GM18498 (cell line): ENCODE data around the gene SLC44A2.

Experiments used
- ATAC-seq: cut with Tn5 transposase; IDR thresholded peaks from one replicate; pipeline ENCODE4 v1.9.1; 2021; ENCODE audit warnings: mild to moderate bottlenecking, moderate library complexity; ENCODE audit not compliant: unreplicated experiment

SLC44A2 gene

GRCh38 chr19:10680545-10681135 is 55.3 kb downstream of the SLC44A2 start:
- ATAC-seq: no peak

- ATAC-seq: no peak
Measured at GRCh38 chr19:10681658-10682057, 56.3 kb downstream of the SLC44A2 start.

GRCh38 chr19:10682397-10683063 is 57.2 kb downstream of the SLC44A2 start:
- ATAC-seq: no peak

- no peak for ATAC-seq
Measured at GRCh38 chr19:10683064-10683426, 57.7 kb downstream of the SLC44A2 start.

GRCh38 chr19:10683582-10683981 is 58.2 kb downstream of the SLC44A2 start:
- no peak for ATAC-seq

GRCh38 chr19:10685210-10685609 is 59.9 kb downstream of the SLC44A2 start:
- ATAC-seq: no peak

- ATAC-seq: no peak
Measured at GRCh38 chr19:10686193-10686592, 60.8 kb downstream of the SLC44A2 start.

- no peak for ATAC-seq
Measured at GRCh38 chr19:10686661-10687517, 61.5 kb downstream of the SLC44A2 start.

- ATAC-seq: no peak
Measured at GRCh38 chr19:10687518-10688288, 62.4 kb downstream of the SLC44A2 start.

- no peak for ATAC-seq
Measured at GRCh38 chr19:10688545-10689280, 63.4 kb downstream of the SLC44A2 start.

GRCh38 chr19:10690341-10690781 is 65.0 kb downstream of the SLC44A2 start:
- ATAC-seq: no peak

GRCh38 chr19:10691178-10691881 is 66.0 kb downstream of the SLC44A2 start:
- ATAC-seq: no peak

GRCh38 chr19:10691883-10692282 is 66.5 kb downstream of the SLC44A2 start:
- no peak for ATAC-seq

GRCh38 chr19:10692673-10693264 is 67.4 kb downstream of the SLC44A2 start:
- ATAC-seq: no peak
